Right lobe of liver (tissue), 6 donors: ENCODE results near the gene REN. TPM values are rescaled to one million over a fixed set of nuclear protein-coding genes. Genes with fewer than 3 reads are reported as not detected.

Experiments
- ATAC-seq, 4 donors: fragments of 200-7000 bp; cut with Tn5 transposase; one replicate each; pipeline ENCODE4 v1.9.1; 2020; ENCODE audit warnings: mild to moderate bottlenecking in 4 of 4, moderate library complexity in 4 of 4
- DNase-seq, 3 donors: peaks; one replicate each; pipeline ENCODE4 v3.0.0-alpha.2; 2020
- H3K27ac ChIP-seq, 3 donors: fragments of 200-600 bp; one replicate each; pipeline ENCODE4 v1.8.0; 2022
- H3K27me3 ChIP-seq, 2 donors: fragments of 200-600 bp; one replicate each; pipeline ENCODE4 v1.8.0; 2022
- H3K36me3 ChIP-seq, 4 donors: fragments of 200-600 bp; sonication (generic) in 1 of 4; one replicate each; pipeline versions ENCODE4 v1.5.1 to v1.8.0; 2017 to 2022; ENCODE audit warnings: control low read depth in 1 of 4
- H3K4me1 ChIP-seq, 4 donors: fragments of 200-600 bp; sonication (generic) in 1 of 4; one replicate each; pipeline versions ENCODE4 v1.5.1 to v1.8.0; 2017 to 2022; ENCODE audit warnings: control low read depth in 1 of 4
- H3K4me3 ChIP-seq, 3 donors: fragments of 200-600 bp; one replicate each; pipeline ENCODE4 v1.8.0; 2022
- H3K9me3 ChIP-seq, 4 donors: fragments of 200-600 bp; sonication (generic) in 1 of 4; one replicate each; pipeline versions ENCODE4 v1.5.1 to v1.8.0; 2017 to 2022; ENCODE audit warnings: control low read depth in 1 of 4
- POLR2A ChIP-seq: fragments of 450-650 bp; IDR thresholded peaks from one replicate; pipeline ENCODE4 v1.6.1; 2017; ENCODE audit warnings: antibody characterized with exemption, mild to moderate bottlenecking
- WGBS: methylation state at CpG from one replicate; pipeline ENCODE4 v1.1.6; 2018; ENCODE audit warnings: low coverage, low lambda C conversion rate; ENCODE audit not compliant: insufficient coverage; ENCODE audit errors: missing lambda C conversion rate; 5-methylcytosine and 5-hydroxymethylcytosine counted together
- intact Hi-C, 2 donors: fragments of 100-400 bp; cut with DNase I; formaldehyde crosslinking; loops; one replicate each; pipeline versions ENCODE4 v1.11.2 to v1.14.1; 2022
- total RNA-seq, 6 experiments: library from RNA; depleted of rRNA in 2 of 6; stranded (reverse); fragments of >200 nt in 2 of 6; fragmentation: NEBNext Ultra II Directional in 3 of 6; extraction: Animal tissue kit (Norgen Biotek cat#: 25700) in 3 of 6; gene quantifications; one replicate each; pipeline versions ENCODE4 v1.1.0 to v1.2.4, GENCODE V29; 2016 to 2023
- TF ChIP-seq, protein P1 (sequence below), 4 donors: fragments of 200-600 bp in 3 of 4; fragments of 450-650 bp in 1 of 4; IDR thresholded peaks; one replicate each; pipeline versions ENCODE4 v1.5.1 to v1.8.0; 2016 to 2022; ENCODE audit warnings: antibody characterized with exemption in 4 of 4, mild to moderate bottlenecking in 2 of 4
- donor health status: DM: no; HTN: yes; CAD: no.
- donor health status: DM: no; HTN: no; CAD: no.
- donor health status: DM: no; HTN: no; CAD: no.
- donor health status: DM: no; HTN: yes; CAD: no.
- donor health status: DM: no; HTN: yes; CAD: no.

Gene REN
- total RNA-seq, 6 experiments from 2014 or later: 0.25 to 0.44 (median 0.27) TPM; not detected in 1

DNA sequence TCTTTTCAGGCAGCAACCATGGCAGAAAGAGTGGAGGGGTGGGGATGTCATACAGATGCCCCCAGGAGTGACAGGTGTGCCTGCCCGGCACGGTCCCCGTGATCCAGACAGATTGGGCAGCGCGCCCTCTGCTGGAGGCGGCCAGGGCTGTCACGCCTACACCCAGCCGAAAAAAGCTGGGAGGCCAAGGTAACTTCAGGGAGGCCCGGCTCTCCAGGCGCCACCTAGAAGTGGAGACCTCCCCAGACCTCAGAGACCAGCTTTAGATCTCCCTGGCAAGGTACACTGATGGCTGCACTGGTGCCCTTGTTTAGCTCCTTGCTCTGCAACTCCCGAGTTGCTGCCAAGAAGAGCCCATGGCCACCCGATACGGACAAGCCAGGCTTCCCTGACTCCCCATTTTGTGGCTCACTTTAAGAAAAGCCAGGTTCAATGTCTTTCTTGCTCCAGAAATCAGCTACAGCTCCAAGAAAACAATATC, 41.0 kb upstream of the REN start:
- H3K4me1 ChIP-seq: peaks cover 0 to 35% (median 11%) of the 10 kb centered on the region in 4 donors
- no peak overlapping the region for H3K27ac ChIP-seq
- H3K36me3 ChIP-seq: peaks cover 0 to 5% (median 0%) of the 10 kb centered on the region in 4 donors
- intact Hi-C loops: loop anchor here in 1 of 2 donors (5.0 kb wide), 1 partner anchor 45 kb away; no protein-coding TSS in a partner anchor
- 26% methylated on average over 7 of the region's 13 CpGs for WGBS
- DNase-seq (peak; percentile 74 to 80 (median 76)), ATAC-seq (peak; percentile 88 to 95 (median 91))
- TF ChIP-seq, protein P1, sequence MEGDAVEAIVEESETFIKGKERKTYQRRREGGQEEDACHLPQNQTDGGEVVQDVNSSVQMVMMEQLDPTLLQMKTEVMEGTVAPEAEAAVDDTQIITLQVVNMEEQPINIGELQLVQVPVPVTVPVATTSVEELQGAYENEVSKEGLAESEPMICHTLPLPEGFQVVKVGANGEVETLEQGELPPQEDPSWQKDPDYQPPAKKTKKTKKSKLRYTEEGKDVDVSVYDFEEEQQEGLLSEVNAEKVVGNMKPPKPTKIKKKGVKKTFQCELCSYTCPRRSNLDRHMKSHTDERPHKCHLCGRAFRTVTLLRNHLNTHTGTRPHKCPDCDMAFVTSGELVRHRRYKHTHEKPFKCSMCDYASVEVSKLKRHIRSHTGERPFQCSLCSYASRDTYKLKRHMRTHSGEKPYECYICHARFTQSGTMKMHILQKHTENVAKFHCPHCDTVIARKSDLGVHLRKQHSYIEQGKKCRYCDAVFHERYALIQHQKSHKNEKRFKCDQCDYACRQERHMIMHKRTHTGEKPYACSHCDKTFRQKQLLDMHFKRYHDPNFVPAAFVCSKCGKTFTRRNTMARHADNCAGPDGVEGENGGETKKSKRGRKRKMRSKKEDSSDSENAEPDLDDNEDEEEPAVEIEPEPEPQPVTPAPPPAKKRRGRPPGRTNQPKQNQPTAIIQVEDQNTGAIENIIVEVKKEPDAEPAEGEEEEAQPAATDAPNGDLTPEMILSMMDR (IDR thresholded peaks at IDR 0.05): peak; percentile 72 to 94 (median 88)
- no peak for TF ChIP-seq POLR2A
- no peaks in the 10 kb centered on the region for H3K9me3 ChIP-seq
- H3K4me3 ChIP-seq: no peak overlapping the region
- H3K27me3 ChIP-seq: no peaks in the 10 kb centered on the region

DNA sequence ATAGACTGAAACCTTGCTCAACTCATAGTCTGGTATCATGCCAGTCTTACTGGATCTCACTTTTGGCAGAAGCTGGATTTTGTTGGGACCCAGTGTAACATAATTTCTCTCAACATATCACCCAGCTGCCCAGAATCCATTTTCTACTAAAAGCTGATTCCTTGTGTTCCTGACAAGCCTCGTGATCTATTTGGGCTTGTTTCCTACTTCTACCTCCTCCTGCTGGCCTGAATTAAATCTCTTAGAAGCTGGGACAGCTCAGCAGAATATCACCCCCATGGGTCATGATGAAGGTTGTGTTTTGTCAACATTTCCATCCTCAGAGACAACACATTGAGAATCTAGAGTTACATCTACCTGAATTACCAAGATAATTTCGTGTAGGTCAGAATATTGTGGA, 40.0 kb upstream of the REN start:
- Histone ChIP-seq H3K9me3 (no peaks in the 10 kb centered on the region), H3K4me3 (no peak overlapping the region), H3K27ac (no peak overlapping the region), H3K36me3 (peaks cover 0 to 5% (median 0%) of the 10 kb centered on the region in 4 donors), H3K4me1 (peaks cover 0 to 25% (median 10%) of the 10 kb centered on the region in 4 donors), H3K27me3 (no peaks in the 10 kb centered on the region)
- DNase-seq (no peak), ATAC-seq (peak in 2 of 4 donors; percentile 19 to 29)
- WGBS: 37% methylated on average over 2 of the region's 2 CpGs
- intact Hi-C loops: loop anchor here in 1 of 2 donors (5.0 kb wide), 1 partner anchor 44 kb away; no protein-coding TSS in a partner anchor
- TF ChIP-seq POLR2A: no peak
- TF ChIP-seq, protein P1 (IDR thresholded peaks at IDR 0.05): peak in 1 of 4 donors; percentile 7

DNA sequence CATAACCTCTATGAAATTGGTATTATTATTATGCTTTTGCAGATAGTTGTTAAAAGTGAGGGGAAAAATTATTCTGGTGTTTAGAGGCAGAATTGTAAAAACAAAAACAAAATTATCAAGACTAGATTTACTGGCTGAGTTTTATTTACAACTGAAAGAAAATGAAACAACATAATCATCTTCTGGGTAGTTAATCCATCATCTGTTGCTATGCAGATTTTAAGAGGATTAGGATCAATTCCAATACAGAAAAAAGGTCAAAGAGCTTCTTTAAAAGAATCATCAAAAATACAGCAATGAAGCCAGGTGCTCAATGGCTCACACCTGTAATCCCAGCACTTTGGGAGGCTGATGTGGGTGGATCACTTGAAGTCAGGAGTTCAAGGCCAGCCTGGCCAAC, 39.3 kb upstream of the REN start:
- ATAC-seq (no peak), DNase-seq (no peak)
- Histone ChIP-seq H3K9me3 (no peaks in the 10 kb centered on the region), H3K36me3 (peaks cover 0 to 5% (median 0%) of the 10 kb centered on the region in 4 donors), H3K27me3 (no peaks in the 10 kb centered on the region), H3K27ac (no peak overlapping the region), H3K4me1 (peaks cover 0 to 28% (median 10%) of the 10 kb centered on the region in 4 donors), H3K4me3 (no peak overlapping the region)
- intact Hi-C loops: loop anchor here in 1 of 2 donors (5.0 kb wide), 1 partner anchor 43 kb away; no protein-coding TSS in a partner anchor
- TF ChIP-seq, protein P1 (IDR thresholded peaks at IDR 0.05): no peak
- TF ChIP-seq POLR2A: no peak

DNA sequence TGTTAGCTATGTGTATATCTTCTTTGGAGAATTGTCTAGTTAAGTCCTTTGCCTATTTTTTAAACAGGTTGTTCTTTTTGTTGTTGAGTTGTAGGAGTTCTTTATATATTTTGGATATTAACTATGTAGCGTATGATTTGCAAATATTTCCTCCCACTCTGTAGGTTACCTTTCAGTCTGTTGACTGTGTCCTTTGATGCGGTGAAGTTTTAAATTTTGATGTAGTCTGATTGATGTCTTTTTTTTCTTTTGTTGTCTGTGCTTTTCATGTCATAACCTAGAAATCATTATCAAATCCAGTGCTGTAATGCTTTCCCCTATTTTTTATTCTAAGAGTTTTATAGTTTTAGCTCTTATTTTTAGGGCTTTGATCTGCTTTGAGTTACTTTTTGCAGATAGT, 38.8 kb upstream of the REN start:
- Histone ChIP-seq H3K4me1 (peaks cover 0 to 26% (median 10%) of the 10 kb centered on the region in 4 donors), H3K4me3 (no peak overlapping the region), H3K27ac (no peak overlapping the region), H3K9me3 (no peaks in the 10 kb centered on the region), H3K36me3 (peaks cover 0 to 5% (median 0%) of the 10 kb centered on the region in 4 donors), H3K27me3 (no peaks in the 10 kb centered on the region)
- no peak for DNase-seq
- 85% methylated on average over 2 of the region's 2 CpGs for WGBS
- intact Hi-C loops: loop anchor here in 1 of 2 donors (5.0 kb wide), 1 partner anchor 43 kb away; no protein-coding TSS in a partner anchor
- TF ChIP-seq, protein P1 (IDR thresholded peaks at IDR 0.05): no peak
- TF ChIP-seq POLR2A: no peak
- no peak for ATAC-seq
